H9 (cell line): ENCODE data around the gene PRRX1. TPM values are rescaled to one million over a fixed set of nuclear protein-coding genes. Genes with fewer than 3 reads are reported as not detected.

Experiments used
- DNase-seq: peaks from one replicate; pipeline ENCODE4 v3.0.0-alpha.2; 2017
- H2AFZ ChIP-seq: one replicate; pipeline ENCODE4 v1.6.1; 2013; ENCODE audit warnings: mild to moderate bottlenecking, low read length, control low read depth, moderate library complexity
- H2AK5ac ChIP-seq: 2 replicates; pipeline ENCODE4 v1.6.1; 2013; ENCODE audit warnings: low read length, control low read depth, mixed read lengths; ENCODE audit not compliant: insufficient read length
- H2BK120ac ChIP-seq: one replicate; pipeline ENCODE4 v1.6.1; 2013; ENCODE audit warnings: low read depth, mild to moderate bottlenecking, low read length, control low read depth, inconsistent platforms; ENCODE audit not compliant: poor library complexity, severe bottlenecking
- H2BK12ac ChIP-seq: 2 replicates; pipeline ENCODE4 v1.6.1; 2013; ENCODE audit warnings: low read length, control low read depth, mixed read lengths, low read depth; ENCODE audit not compliant: insufficient read length
- H2BK15ac ChIP-seq: 2 replicates; pipeline ENCODE4 v1.6.1; 2013; ENCODE audit warnings: low read depth, low read length, control low read depth
- H2BK20ac ChIP-seq: one replicate; pipeline ENCODE4 v1.6.1; 2013; ENCODE audit warnings: low read depth, mild to moderate bottlenecking, low read length, control low read depth, inconsistent platforms; ENCODE audit not compliant: poor library complexity, severe bottlenecking
- H2BK5ac ChIP-seq: 2 replicates; pipeline ENCODE4 v1.6.1; 2013; ENCODE audit warnings: low read length, control low read depth, mixed read lengths; ENCODE audit not compliant: insufficient read length
- H3K14ac ChIP-seq: 2 replicates; pipeline ENCODE4 v1.6.1; 2013; ENCODE audit warnings: low read length, control low read depth; ENCODE audit not compliant: insufficient read depth
- H3K18ac ChIP-seq: 2 replicates; pipeline ENCODE4 v1.6.1; 2013; ENCODE audit warnings: low read depth, mild to moderate bottlenecking, mixed read lengths, low read length, control low read depth; ENCODE audit not compliant: insufficient read length
- H3K23ac ChIP-seq: 2 replicates; pipeline ENCODE4 v1.6.1; 2013; ENCODE audit warnings: low read length, control low read depth, mixed read lengths, low read depth; ENCODE audit not compliant: insufficient read length
- H3K23me2 ChIP-seq: 2 replicates; pipeline ENCODE4 v1.6.1; 2013; ENCODE audit warnings: low read depth, mild to moderate bottlenecking, mixed read lengths, low read length, control low read depth; ENCODE audit not compliant: insufficient read length, poor library complexity, severe bottlenecking
- H3K27ac ChIP-seq: 2 replicates; pipeline ENCODE4 v1.5.1; 2013; ENCODE audit warnings: low read length, control low read depth, mixed read lengths, low read depth; ENCODE audit not compliant: insufficient read length
- H3K27me3 ChIP-seq: 2 replicates; pipeline ENCODE4 v1.6.1; 2013; ENCODE audit warnings: low read length, control low read depth, inconsistent platforms; ENCODE audit not compliant: insufficient read depth
- H3K4ac ChIP-seq: 2 replicates; pipeline ENCODE4 v1.6.1; 2013; ENCODE audit warnings: low read depth, mild to moderate bottlenecking, control low read depth, inconsistent platforms, low read length, moderate library complexity
- H3K4me1 ChIP-seq: 2 replicates; pipeline ENCODE4 v1.6.1; 2013; ENCODE audit warnings: low read length, control low read depth, inconsistent platforms; ENCODE audit not compliant: insufficient read depth
- H3K4me2 ChIP-seq: 2 replicates; pipeline ENCODE4 v1.6.1; 2013; ENCODE audit warnings: low read length, control low read depth, mixed read lengths; ENCODE audit not compliant: insufficient read length, insufficient read depth
- H3K56ac ChIP-seq: 2 replicates; pipeline ENCODE4 v1.6.1; 2013; ENCODE audit warnings: low read depth, mild to moderate bottlenecking, mixed read lengths, low read length, control low read depth; ENCODE audit not compliant: insufficient read length
- H3K79me1 ChIP-seq: 2 replicates; pipeline ENCODE4 v1.6.1; 2013; ENCODE audit warnings: low read depth, mild to moderate bottlenecking, moderate library complexity, low read length, control low read depth, inconsistent platforms; ENCODE audit not compliant: insufficient read depth, poor library complexity, severe bottlenecking
- H3K79me2 ChIP-seq: 2 replicates; pipeline ENCODE4 v1.6.1; 2013; ENCODE audit warnings: low read length, control low read depth, inconsistent platforms; ENCODE audit not compliant: insufficient read depth
- H3K9ac ChIP-seq: 2 replicates; pipeline ENCODE4 v1.6.1; 2013; ENCODE audit warnings: low read length, control low read depth, mixed read lengths; ENCODE audit not compliant: insufficient read length; ENCODE audit errors: extremely low read depth
- H3K9me3 ChIP-seq: one replicate; pipeline ENCODE4 v1.6.1; 2013; ENCODE audit warnings: low read depth, low read length, inconsistent platforms; ENCODE audit not compliant: control insufficient read depth
- H3T11ph ChIP-seq: one replicate; pipeline ENCODE4 v1.6.1; 2013; ENCODE audit warnings: mild to moderate bottlenecking, low read length, control low read depth, inconsistent platforms
- H4K20me1 ChIP-seq: one replicate; pipeline ENCODE4 v1.6.1; 2013; ENCODE audit not compliant: control insufficient read depth, insufficient read length, insufficient read depth
- H4K5ac ChIP-seq: 2 replicates; pipeline ENCODE4 v1.6.1; 2013; ENCODE audit warnings: low read depth, mild to moderate bottlenecking, mixed read lengths, low read length, control low read depth; ENCODE audit not compliant: insufficient read length
- H4K8ac ChIP-seq: replicated peaks from 2 replicates; pipeline ENCODE4 v1.6.1; 2013; ENCODE audit warnings: low read length, control low read depth, mixed read lengths, low read depth; ENCODE audit not compliant: insufficient read length
- H4K91ac ChIP-seq: 2 replicates; pipeline ENCODE4 v1.6.1; 2013; ENCODE audit warnings: low read depth, mild to moderate bottlenecking, moderate library complexity, mixed read lengths, low read length, control low read depth; ENCODE audit not compliant: insufficient read length
- H3K27ac Mint-ChIP-seq, 3 experiments: 2 replicates in 2 of 3; 3 replicates in 1 of 3; pipeline ENCODE4 v1.8.0; 2020 to 2021; ENCODE audit warnings: mixed read lengths in 3 of 3, mild to moderate bottlenecking in 1 of 3, moderate library complexity in 1 of 3
- H3K27me3 Mint-ChIP-seq: 2 replicates; pipeline ENCODE4 v1.8.0; 2021; ENCODE audit warnings: low read depth, mild to moderate bottlenecking, moderate library complexity, mixed read lengths
- H3K36me3 Mint-ChIP-seq, 3 experiments: 2 replicates in 2 of 3; 3 replicates in 1 of 3; pipeline ENCODE4 v1.8.0; 2020 to 2021; ENCODE audit warnings: low read depth in 3 of 3, mixed read lengths in 3 of 3; ENCODE audit not compliant: insufficient read depth in 1 of 3
- H3K4me1 Mint-ChIP-seq, 2 experiments: 2 replicates each; pipeline ENCODE4 v1.8.0; 2020; ENCODE audit warnings: mixed read lengths in 2 of 2
- H3K4me3 Mint-ChIP-seq, 2 experiments: 2 replicates in 1 of 2; 3 replicates in 1 of 2; pipeline ENCODE4 v1.8.0; 2020 to 2021; ENCODE audit warnings: mild to moderate bottlenecking in 2 of 2, mixed read lengths in 2 of 2, moderate library complexity in 1 of 2
- H3K9me3 Mint-ChIP-seq, 2 experiments: 2 replicates in 1 of 2; 3 replicates in 1 of 2; pipeline ENCODE4 v1.8.0; 2020; ENCODE audit warnings: mild to moderate bottlenecking in 2 of 2, mixed read lengths in 2 of 2, moderate library complexity in 1 of 2
- CTCF ChIP-seq: fragments of 200-600 bp; sonication (generic); conservative IDR thresholded peaks from 3 replicates; pipeline ENCODE4 v1.8.0; 2021; ENCODE audit warnings: antibody characterized with exemption, mild to moderate bottlenecking
- WGBS: extraction: QIAGEN DNeasy Blood & Tissue Kit; methylation state at CpG from one replicate; pipeline ENCODE4 v1.1.7; 2013; ENCODE audit warnings: missing lambda C conversion rate, low lambda C conversion rate, mixed read lengths; ENCODE audit not compliant: insufficient read length; ENCODE audit errors: extremely low coverage; 5-methylcytosine and 5-hydroxymethylcytosine counted together
- total RNA-seq: library from RNA; stranded (reverse); gene quantifications from 2 replicates; pipeline ENCODE4 v1.2.1, GENCODE V29; 2021

Gene PRRX1
- total RNA-seq, 1 experiment from 2014 or later: not detected

GRCh38 chr1:170729225-170730002, 65.5 kb downstream of the PRRX1 start:
- Histone ChIP-seq H3K27me3 (no peaks in the 10 kb centered on the region), H2BK120ac (no peak overlapping the region), H3K4me2 (no peak overlapping the region), H3K9me3 (no peaks in the 10 kb centered on the region), H4K8ac (no peak overlapping the region), H3K56ac (no peak overlapping the region), H2BK12ac (no peak overlapping the region), H3K79me2 (no peaks in the 10 kb centered on the region), H2BK15ac (no peak overlapping the region), H3K18ac (no peak overlapping the region), H3K4ac (no peak overlapping the region), H2BK5ac (no peak overlapping the region), H3K4me1 (no peaks in the 10 kb centered on the region), H3K23me2 (no peaks in the 10 kb centered on the region), H4K91ac (no peak overlapping the region), H3K79me1 (no peaks in the 10 kb centered on the region), H2AFZ (no peak overlapping the region), H3K27ac (no peak overlapping the region), H2AK5ac (no peak overlapping the region), H3K14ac (no peak overlapping the region), H3T11ph (no peak overlapping the region), H2BK20ac (no peak overlapping the region), H3K9ac (no peak overlapping the region), H4K5ac (no peak overlapping the region), H3K23ac (no peak overlapping the region), H4K20me1 (no peaks in the 10 kb centered on the region)
- no CpG with 5 or more reads among the region's 6 CpGs for WGBS
- Mint-ChIP-seq H3K36me3 (no peaks in the 10 kb centered on the region), H3K4me1 (no peaks in the 10 kb centered on the region), H3K27me3 (peaks cover 1% of the 10 kb centered on the region), H3K4me3 (no peak overlapping the region), H3K9me3 (no peaks in the 10 kb centered on the region), H3K27ac (no peak overlapping the region)
- DNase-seq: no peak
- no peak for TF ChIP-seq CTCF
